Activated naive CD4-positive, alpha-beta T cell treated with anti-CD3 and anti-CD28 coated beads for 36 hours (primary cell): Measurements from ENCODE around the gene STAM. TPM values are rescaled to one million over a fixed set of nuclear protein-coding genes. Genes with fewer than 3 reads are reported as not detected.
A peak's percentile ranks its signal among the peaks of the same experiment; 100 is the strongest.

Experiments used
- CTCF ChIA-PET: fragments of 350-600 bp; sonication (Branson Sonifier 250); formaldehyde crosslinking; loops from one replicate; lab custom pipeline; 2021; ENCODE audit warnings: antibody characterized with exemption; lab: Charles Lee
- DNase-seq: peaks from one replicate; pipeline ENCODE4 v3.0.0-alpha.2; 2020
- H3K27ac Mint-ChIP-seq: one replicate; pipeline ENCODE4 v1.8.0; 2021; ENCODE audit warnings: mild to moderate bottlenecking, mixed read lengths
- H3K27me3 Mint-ChIP-seq: one replicate; pipeline ENCODE4 v1.8.0; 2021; ENCODE audit warnings: low read depth, mixed read lengths
- H3K36me3 Mint-ChIP-seq: one replicate; pipeline ENCODE4 v1.8.0; 2021; ENCODE audit warnings: low read depth, mixed read lengths
- H3K4me1 Mint-ChIP-seq: one replicate; pipeline ENCODE4 v1.8.0; 2021; ENCODE audit warnings: low read depth, mixed read lengths
- H3K4me3 Mint-ChIP-seq: one replicate; pipeline ENCODE4 v1.8.0; 2021; ENCODE audit warnings: mild to moderate bottlenecking, moderate library complexity, mixed read lengths
- H3K9me3 Mint-ChIP-seq: one replicate; pipeline ENCODE4 v1.8.0; 2021; ENCODE audit warnings: mixed read lengths
- intact Hi-C: fragments of 100-400 bp; cut with micrococcal nuclease; formaldehyde crosslinking; loops from one replicate; pipeline ENCODE4 v1.15.1; 2023
- total RNA-seq, 2 experiments: library from RNA; stranded (reverse); gene quantifications; one replicate each; pipeline ENCODE4 v1.2.3, GENCODE V29; 2021

STAM gene
- total RNA-seq, 2 experiments from 2014 or later = 16.3 to 16.6 TPM

DNA sequence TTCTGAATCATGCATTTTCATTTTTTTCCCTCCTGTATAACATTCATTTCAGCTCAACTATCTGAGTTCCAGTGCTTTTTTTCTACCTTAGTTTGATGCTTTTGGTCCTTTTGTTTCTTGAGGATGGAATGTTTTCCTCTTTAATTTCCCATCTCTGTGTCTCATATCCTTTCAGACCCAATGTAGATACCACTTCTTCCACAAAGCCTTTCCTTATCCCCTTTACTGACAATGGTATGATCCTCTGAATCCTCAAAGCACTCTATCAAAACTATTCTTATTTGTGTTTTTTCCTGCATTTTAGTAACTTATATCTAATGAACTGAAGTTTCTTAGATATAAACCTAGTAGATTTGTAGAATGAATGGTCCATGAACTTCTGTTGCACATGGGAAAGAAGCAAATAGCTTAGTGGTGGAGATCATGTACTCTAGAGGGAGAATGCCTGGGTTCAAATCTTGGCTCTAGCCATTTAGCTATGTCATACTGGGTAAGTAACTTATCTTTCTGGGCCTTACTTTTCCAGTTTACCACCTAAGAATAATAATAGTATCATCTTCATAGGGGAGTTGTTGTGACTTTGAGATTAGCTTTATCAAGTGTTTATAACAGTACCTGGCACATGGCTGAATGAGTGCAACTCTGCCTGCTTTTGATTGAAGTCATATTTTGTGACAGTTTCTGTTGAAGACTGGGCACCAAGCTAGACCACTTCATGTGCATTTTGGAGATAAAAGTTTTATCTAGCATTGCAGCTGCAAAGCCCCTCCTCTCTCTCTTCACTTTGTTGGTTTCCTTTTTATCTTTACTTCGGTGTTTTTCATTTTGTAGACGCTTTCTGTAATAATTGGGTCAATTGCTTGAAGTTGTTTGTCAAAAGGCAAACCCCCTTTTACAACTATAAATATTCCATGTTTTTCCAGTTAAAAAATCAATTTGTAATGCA is 18.5 kb downstream of the STAM start:
- Mint-ChIP-seq H3K36me3 (peaks cover 17% of the 10 kb centered on the region), H3K9me3 (no peaks in the 10 kb centered on the region), H3K4me3 (no peak overlapping the region), H3K27ac (no peak overlapping the region), H3K27me3 (no peaks in the 10 kb centered on the region), H3K4me1 (peaks cover 55% of the 10 kb centered on the region)
- CTCF ChIA-PET = interaction anchor here (1.3 kb wide), 1 partner anchor 75 kb away, joined by 3 read pairs; no protein-coding TSS in a partner anchor
- no peak for DNase-seq
- intact Hi-C loops = no loop called here

GRCh38 chr10:17663450-17663849 is 19.5 kb downstream of the STAM start:
- Mint-ChIP-seq H3K9me3 (no peaks in the 10 kb centered on the region), H3K36me3 (peaks cover 20% of the 10 kb centered on the region), H3K27ac (no peak overlapping the region), H3K4me3 (no peak overlapping the region), H3K4me1 (peaks cover 57% of the 10 kb centered on the region), H3K27me3 (no peaks in the 10 kb centered on the region)
- no peak for DNase-seq
- CTCF ChIA-PET = no interaction called here
- intact Hi-C loops = no loop called here

- H3K9me3 Mint-ChIP-seq = peaks cover 1% of the 10 kb centered on the region
- H3K4me1 Mint-ChIP-seq = peaks cover 65% of the 10 kb centered on the region
- CTCF ChIA-PET = no interaction called here
- peaks cover 20% of the 10 kb centered on the region for H3K36me3 Mint-ChIP-seq
- no peak overlapping the region for H3K27ac Mint-ChIP-seq
- intact Hi-C loops = no loop called here
- H3K27me3 Mint-ChIP-seq = no peaks in the 10 kb centered on the region
- no peak overlapping the region for H3K4me3 Mint-ChIP-seq
- no peak for DNase-seq
Observed at GRCh38 chr10:17665747-17666146, 21.8 kb downstream of the STAM start.

GRCh38 chr10:17668435-17669184 is 24.7 kb downstream of the STAM start:
- Mint-ChIP-seq H3K27me3 (no peaks in the 10 kb centered on the region), H3K27ac (peak overlapping the region; percentile 9), H3K4me1 (peaks cover 53% of the 10 kb centered on the region), H3K9me3 (peaks cover 1% of the 10 kb centered on the region), H3K36me3 (peaks cover 6% of the 10 kb centered on the region), H3K4me3 (no peak overlapping the region)
- CTCF ChIA-PET = interaction anchor here (1.3 kb wide), 1 partner anchor 29 kb away, joined by 3 read pairs; no protein-coding TSS in a partner anchor
- intact Hi-C loops = loop anchor here (1.0 kb wide), 2 partner anchors 17 to 22 kb away; no protein-coding TSS in a partner anchor
- no peak for DNase-seq

GRCh38 chr10:17669185-17669872 is 25.4 kb downstream of the STAM start:
- peak; percentile 46 for DNase-seq
- Mint-ChIP-seq H3K9me3 (peaks cover 1% of the 10 kb centered on the region), H3K27ac (peak overlapping the region; percentile 64), H3K27me3 (no peaks in the 10 kb centered on the region), H3K36me3 (peaks cover 6% of the 10 kb centered on the region), H3K4me3 (peak overlapping the region; percentile 23), H3K4me1 (peaks cover 56% of the 10 kb centered on the region)
- CTCF ChIA-PET = interaction anchor here (0.7 kb wide), 1 partner anchor 20 kb away, joined by 3 read pairs; no protein-coding TSS in a partner anchor
- intact Hi-C loops = loop anchor here (1.0 kb wide), 2 partner anchors 16 to 23 kb away; no protein-coding TSS in a partner anchor

GRCh38 chr10:17671307-17671706 is 27.4 kb downstream of the STAM start:
- CTCF ChIA-PET = no interaction called here
- Mint-ChIP-seq H3K27ac (no peak overlapping the region), H3K4me3 (no peak overlapping the region), H3K36me3 (peaks cover 6% of the 10 kb centered on the region), H3K27me3 (no peaks in the 10 kb centered on the region), H3K9me3 (peaks cover 1% of the 10 kb centered on the region), H3K4me1 (peaks cover 61% of the 10 kb centered on the region)
- intact Hi-C loops = no loop called here
- DNase-seq = no peak

DNA sequence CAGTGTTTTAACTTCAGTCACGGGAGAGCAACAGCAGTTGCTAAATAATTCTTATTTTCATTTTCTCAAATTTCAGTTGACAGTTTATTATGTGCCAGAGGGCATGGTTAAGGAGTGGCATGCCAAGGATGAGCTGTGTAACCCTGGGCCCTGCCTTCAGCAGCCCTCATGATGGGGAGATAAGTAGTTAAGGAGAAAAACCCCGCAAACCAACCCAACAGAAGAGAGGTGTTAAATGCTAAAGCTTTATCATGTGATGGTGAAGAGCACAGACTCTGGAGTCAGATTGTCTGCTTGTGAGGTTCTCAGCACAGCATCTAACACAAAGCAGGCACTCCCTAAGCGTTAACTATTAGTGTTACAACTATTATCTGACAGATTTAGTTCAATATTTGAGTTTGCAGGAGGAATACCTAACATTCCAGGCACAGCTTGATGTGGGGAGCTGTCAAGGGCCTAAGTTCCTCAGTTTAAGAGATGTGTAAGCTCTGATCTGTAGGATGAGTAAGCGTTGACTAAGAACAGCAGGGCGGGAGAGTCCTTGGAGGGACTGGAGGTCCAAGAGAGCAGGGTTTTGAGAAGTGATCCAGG is 29.6 kb downstream of the STAM start:
- peaks cover 6% of the 10 kb centered on the region for H3K36me3 Mint-ChIP-seq
- no peaks in the 10 kb centered on the region for H3K27me3 Mint-ChIP-seq
- H3K27ac Mint-ChIP-seq = no peak overlapping the region
- H3K9me3 Mint-ChIP-seq = peaks cover 1% of the 10 kb centered on the region
- CTCF ChIA-PET = interaction anchor here (0.8 to 1.2 kb wide), 2 partner anchors 33 to 65 kb away, joined by 3 to 4 read pairs; no protein-coding TSS in a partner anchor
- peaks cover 49% of the 10 kb centered on the region for H3K4me1 Mint-ChIP-seq
- intact Hi-C loops = loop anchor here (1.0 kb wide), 1 partner anchor 9 kb away; no protein-coding TSS in a partner anchor
- DNase-seq = no peak
- no peak overlapping the region for H3K4me3 Mint-ChIP-seq

DNA sequence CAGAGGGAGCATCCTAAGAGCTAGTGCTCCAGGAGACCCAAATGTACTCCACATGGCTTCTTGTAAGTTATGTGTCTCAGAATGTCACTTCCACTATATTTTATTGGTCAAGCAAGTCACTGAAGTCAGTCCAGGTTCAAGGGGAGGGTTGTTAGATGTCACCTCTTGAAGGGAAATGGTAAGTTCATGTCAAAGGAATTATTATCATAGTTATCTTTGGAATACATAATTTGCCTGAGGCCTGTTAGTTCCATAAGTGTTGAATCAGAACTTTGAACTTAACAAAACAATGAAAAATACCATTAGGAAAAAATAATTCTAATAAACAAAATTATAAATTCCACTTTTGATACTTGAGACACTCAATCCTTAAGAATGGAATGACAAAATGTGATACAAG is 30.6 kb downstream of the STAM start:
- peaks cover under 1% of the 10 kb centered on the region for H3K9me3 Mint-ChIP-seq

DNA sequence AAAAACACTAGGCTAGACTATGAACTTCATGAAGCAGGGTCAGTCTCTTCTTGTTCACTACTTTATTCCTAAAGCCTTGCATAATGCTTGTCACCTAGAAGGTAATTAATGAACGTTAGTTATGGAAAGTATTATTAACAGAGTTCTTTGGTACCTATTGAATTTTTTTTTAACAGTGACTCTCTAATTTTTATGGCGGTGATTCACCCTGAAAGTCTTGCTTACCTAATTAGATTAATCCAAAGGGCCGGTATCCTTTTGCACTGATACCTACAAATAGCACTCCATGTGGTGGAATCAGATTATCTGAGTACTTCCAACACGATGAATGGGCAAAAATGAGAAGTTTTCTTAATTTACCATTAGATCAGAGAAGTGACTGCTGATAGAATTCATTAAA is 31.7 kb downstream of the STAM start:
- H3K9me3 Mint-ChIP-seq = no peaks in the 10 kb centered on the region
- intact Hi-C loops = no loop called here
- H3K4me1 Mint-ChIP-seq = peaks cover 45% of the 10 kb centered on the region
- no peak for DNase-seq
- H3K36me3 Mint-ChIP-seq = peaks cover 9% of the 10 kb centered on the region
- H3K4me3 Mint-ChIP-seq = no peak overlapping the region
- H3K27ac Mint-ChIP-seq = no peak overlapping the region
- CTCF ChIA-PET = no interaction called here
- no peaks in the 10 kb centered on the region for H3K27me3 Mint-ChIP-seq

More for the DNA sequence above, 30.6 kb downstream of the STAM start:
- Mint-ChIP-seq H3K4me1 (peaks cover 47% of the 10 kb centered on the region), H3K27me3 (no peaks in the 10 kb centered on the region), H3K4me3 (no peak overlapping the region), H3K27ac (no peak overlapping the region), H3K36me3 (peaks cover 7% of the 10 kb centered on the region)
- intact Hi-C loops = no loop called here
- DNase-seq = no peak
- CTCF ChIA-PET = interaction anchor here (0.8 to 1.2 kb wide), 2 partner anchors 34 to 64 kb away, joined by 3 to 4 read pairs; no protein-coding TSS in a partner anchor

DNA sequence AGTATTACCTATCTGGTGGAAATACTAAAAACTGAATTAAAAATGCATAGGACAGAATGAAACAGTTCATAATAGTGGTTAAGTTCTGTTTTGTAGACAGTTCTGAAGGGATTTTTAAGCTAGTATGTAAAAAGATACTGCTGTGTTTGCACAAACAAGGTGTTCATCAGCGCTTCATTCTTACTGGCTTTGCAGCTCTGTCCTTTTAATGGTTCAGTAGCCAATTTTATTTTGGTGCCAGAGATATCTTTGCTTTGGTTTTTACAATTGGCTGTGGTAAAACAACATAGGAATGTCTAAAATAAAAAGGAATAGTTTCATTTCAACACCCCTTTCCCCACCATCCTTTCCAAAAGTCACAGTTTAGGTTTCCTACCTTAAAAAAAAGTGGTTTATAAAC is 33.0 kb downstream of the STAM start:
- H3K27me3 Mint-ChIP-seq = no peaks in the 10 kb centered on the region
- H3K27ac Mint-ChIP-seq = no peak overlapping the region
- H3K36me3 Mint-ChIP-seq = peaks cover 6% of the 10 kb centered on the region
- CTCF ChIA-PET = no interaction called here
- no peaks in the 10 kb centered on the region for H3K9me3 Mint-ChIP-seq
- H3K4me3 Mint-ChIP-seq = no peak overlapping the region
- DNase-seq = no peak
- H3K4me1 Mint-ChIP-seq = peaks cover 45% of the 10 kb centered on the region
- intact Hi-C loops = no loop called here

DNA sequence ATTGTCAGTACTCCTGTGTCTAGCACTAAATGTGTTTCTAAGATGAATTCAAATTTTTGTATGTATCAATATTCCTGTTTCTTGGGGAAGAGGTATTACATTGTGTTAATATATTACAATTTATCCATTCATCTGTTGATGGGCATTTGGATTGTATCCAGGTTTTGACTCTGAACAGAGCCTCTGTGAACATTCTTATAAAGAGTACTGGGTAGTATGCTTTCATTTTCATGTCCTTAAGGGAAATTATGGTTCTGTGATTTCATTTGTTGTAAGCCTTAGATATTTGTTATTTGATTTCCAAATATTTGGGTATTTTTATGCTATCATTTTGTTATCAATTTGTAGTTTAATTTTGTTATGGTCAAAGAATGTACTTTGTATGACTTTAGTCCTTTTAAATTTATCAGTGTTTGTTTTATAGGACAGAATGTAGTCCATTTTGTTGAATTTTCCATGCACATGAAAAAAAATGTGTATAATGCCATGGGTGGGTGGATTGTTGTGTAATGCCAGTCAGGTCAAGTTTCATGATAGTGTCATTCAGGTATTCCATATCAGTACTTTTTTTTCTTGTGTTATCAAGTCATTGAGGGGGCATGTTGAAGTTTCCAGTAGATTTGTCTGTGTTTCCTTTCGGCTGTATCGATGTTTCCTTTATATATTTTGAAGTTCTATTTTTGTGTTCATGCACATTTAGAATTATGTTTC is 38.4 kb downstream of the STAM start:
- no peak for DNase-seq
- CTCF ChIA-PET = no interaction called here
- peaks cover 7% of the 10 kb centered on the region for H3K36me3 Mint-ChIP-seq
- H3K4me3 Mint-ChIP-seq = no peak overlapping the region
- peak overlapping the region; percentile 36 for H3K27ac Mint-ChIP-seq
- H3K27me3 Mint-ChIP-seq = no peaks in the 10 kb centered on the region
- intact Hi-C loops = loop anchor here (1.0 kb wide), 1 partner anchor 9 kb away; no protein-coding TSS in a partner anchor
- no peaks in the 10 kb centered on the region for H3K9me3 Mint-ChIP-seq
- peaks cover 45% of the 10 kb centered on the region for H3K4me1 Mint-ChIP-seq
